ENCODE results near the gene BEAN1.
"Not testable (repeated sequence)": the region's sequence is repeated elsewhere in the genome, so short reads cannot be mapped to it uniquely, and the experiment has no call there.

The BEAN1 gene

DNA sequence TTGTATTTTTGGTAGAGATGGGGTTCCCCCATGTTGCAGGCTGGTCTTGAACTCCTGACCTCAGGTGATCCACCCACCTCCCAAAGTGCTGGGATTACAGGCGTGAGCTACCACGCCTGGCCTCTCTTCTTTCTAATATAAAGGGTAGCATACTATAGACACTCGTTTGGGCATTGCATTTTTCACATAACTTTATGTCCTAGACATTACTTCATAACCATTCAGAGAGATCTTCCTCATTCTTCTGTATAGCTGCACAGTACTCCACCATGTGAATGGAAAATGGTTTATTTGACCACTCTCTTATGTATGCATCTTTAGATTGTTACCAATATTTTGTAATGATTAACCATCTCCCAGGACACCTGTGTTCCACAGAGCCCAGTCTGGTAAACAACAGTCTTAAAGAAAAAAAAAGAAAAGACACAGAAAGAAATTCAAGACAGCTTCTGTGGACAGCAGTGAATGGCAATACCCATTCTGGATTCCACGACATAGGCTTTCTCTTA is 80.7 kb downstream of the BEAN1 start:
- no peak for DNase-seq (ENCODE audit: low read depth, low spot score)

DNA sequence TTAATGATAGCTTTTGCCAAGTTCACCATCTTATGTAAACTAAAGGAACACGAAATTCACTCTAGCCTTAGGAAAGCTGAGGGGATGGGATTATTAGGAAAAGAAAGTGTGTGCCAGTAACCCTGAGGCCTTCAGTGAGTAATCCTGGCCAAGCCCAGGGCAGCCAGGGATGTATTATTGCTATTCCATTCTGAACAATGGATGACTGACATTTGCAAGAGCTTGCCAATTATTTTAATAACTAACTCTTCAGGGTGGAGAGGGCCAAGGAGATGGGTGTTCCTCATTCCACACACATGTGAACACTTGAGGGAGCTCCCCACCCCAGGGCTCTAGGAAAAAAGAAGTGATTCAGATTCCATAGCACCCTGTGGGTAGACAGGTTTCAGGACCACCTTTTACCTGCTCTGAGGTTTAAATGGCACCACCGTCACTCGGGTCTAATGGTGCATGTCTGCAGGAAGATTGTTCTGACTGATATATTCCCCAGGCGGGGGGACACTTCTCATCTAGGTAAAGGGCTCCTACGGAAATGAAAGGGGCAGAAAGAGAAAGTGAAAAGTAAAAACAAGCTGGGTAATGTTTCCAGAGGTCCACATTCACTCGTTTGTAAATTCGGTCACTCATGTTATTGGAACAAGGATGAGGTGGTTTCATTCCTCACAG is 81.3 kb downstream of the BEAN1 start:
- no peak for DNase-seq (ENCODE audit: low read depth, low spot score)

DNA sequence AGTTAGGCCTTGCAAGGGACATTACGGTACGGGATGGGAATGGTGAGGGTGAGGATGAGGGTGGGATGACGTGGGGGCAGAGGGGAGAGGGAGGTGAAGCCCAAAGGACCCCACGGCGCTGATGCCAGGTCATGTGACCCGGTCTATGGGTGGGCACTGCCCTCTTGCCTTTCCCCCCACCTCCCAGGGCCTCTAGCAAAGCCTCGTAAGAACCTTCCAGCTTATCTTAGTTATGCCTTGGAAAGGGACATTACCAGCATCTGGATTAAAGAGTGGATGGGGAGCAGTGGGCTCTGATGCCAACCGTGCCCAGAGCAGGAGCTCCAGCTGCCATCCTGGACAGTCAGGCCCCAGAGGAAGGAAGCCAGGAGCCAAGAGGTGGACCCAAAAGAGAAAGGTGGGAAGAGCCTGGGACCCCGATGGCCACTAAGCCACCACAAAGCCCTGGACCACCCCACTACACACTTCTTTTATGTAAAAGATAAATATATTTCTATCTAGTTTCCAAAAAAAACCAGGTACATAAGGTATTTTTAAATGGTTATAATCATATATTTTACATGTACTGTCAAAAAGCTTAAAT is 81.9 kb downstream of the BEAN1 start:
- DNase-seq (ENCODE audit: low read depth, low spot score), result no peak

DNA sequence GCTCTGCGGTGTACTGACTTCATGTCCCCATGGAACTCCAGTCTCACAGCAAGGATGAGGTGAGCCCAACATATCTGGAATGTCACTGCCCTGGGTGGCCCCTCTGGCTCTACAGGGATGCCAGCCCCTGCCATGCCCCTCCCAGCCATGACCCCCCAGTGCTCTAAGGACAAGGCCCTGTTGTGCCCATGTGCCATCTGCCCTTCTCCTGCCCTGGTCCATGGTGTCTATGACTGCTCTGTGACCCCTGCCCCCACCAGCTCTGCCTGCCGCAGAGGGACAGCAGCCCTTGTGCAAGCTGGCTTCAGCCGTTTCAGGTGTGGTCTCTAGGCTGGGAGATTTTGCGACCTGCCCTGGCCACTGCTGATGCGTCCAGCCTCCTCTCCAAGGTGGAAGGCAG is 82.5 kb downstream of the BEAN1 start:
- no peak for DNase-seq (ENCODE audit: low read depth, low spot score)

DNA sequence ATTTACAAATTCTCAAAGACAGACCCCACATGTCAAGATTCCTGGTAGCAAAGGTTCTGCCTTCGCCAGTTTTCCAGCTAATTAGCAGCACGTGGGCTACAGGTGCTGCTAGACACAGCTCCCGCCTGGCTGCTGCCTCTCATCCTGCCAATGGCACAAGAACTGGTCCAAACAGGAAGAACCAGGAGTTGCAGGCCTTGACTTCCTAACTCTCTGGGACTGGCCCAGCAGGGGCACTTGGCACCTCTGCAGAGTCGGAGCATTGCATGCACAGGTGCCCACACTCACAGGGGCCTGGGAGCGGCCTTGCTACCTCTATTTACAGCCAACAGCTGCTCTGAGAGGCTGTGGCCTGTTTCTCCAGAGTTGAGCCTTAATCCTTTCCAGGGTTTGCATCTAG is 83.2 kb downstream of the BEAN1 start:
- no peak for DNase-seq (ENCODE audit: low read depth, low spot score)

DNA sequence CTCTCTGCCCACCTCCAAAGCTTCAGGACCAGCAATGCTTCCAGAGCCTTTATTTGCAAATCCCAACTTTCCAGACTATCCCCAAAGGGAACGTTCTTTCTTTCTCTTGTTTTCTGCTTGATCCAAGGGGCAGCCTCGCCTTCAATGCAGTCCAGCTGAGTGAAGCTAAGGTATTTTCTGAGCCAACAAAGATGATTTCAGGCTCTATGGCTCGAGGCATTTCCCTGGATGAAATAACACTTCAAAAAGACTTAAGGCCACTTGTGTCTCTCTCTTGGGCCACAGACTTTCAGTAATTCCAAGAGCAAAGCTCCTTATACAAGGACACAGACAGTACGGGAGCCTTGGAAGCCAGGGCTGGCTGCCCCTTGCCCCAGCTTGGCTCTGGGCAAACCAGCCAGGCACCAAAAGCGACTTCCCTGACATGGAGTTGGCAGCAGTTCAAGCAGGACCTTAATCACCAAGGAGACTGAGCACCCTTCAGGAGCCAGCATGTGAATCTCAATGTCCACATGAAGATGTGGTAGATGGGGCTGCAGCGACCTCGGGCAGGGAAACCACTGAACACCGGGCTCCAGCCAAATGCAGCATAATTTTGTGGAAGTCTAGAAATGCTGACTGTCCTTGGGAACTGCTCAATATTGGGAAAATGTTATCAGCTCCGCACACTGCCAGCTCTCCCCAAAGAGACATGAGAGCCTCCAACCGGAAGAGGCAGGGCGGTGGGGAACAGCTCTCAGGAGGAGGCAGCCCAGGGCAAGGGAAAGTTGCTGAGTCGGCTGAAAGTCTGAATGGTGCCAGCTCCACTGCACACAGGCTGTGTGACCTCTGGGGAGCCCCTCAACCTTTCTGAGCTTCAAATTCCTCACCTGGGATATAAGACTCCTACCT is 83.9 kb downstream of the BEAN1 start:
- no peak for DNase-seq (ENCODE audit: low read depth, low spot score)

DNA sequence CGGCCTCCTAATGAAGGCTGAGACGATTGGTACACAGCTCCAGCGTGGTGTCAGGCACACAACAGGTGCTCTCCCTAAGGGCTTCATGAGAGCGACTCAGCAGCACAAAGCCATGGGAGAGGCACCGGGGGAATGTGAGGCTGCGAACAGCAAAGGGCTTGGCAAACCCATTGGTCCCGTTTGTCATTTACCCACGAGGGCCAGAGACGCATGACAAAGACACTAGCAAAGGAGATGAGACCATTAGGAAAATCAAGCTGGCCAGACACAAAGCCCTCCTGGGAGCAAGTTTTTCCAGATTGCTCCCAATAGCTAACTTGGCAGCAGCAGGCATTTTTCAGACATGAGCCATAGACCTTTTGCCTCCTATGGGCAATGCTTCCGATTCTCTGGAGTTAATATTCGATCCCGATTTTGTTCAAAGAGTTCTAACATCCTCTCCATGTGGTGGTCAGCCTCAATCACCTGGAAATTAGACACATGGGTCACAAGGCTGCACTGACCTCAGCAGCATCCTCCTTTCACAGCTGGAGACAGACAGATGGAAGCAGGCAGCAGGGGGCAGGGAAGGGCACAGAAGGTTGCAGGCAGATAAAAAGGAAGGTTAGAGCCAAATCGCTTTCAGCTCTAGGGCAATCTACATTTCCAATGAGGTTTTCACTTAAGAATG is 84.6 kb downstream of the BEAN1 start:
- DNase-seq (ENCODE audit: low read depth, low spot score), result no peak

DNA sequence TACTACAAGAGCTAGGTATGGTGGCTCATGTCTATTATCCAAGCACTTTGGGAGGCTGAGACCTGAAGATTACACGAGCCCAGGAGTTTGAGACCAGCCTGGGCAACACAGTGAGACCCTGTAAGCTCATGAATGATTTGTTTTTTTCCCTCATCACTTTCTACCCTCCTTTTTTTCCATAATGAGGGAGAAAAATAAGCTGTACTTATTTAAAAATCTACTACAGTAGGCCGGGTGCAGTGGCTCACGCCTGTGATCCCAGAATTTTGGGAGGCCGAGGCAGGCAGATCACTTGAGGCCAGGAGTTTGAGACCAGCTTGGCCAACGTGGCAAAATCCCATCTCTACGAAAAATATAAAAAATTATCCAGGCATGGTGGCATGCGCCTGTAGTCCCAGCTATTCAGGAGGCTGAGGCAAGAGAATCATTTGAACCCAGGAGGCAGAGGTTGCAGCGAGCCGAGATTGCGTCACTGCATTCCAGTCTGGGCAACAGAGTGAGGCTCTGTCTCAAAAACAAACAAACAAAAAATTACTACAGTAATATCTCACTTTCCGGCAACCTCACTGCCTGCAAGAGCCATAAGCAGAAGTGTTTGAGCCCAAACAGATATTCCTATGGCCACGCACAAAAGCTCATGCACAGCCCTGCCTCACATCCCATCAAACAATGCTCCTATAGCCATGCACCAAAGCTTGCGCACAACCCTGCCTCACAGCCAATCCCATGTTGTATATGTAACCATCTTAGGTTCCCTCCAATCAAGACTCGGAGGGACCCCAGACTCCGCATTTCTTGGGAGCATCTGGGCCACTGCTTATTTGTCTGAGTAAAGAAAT is 85.4 kb downstream of the BEAN1 start:
- DNase-seq (ENCODE audit: low read depth, low spot score), result no peak

DNA sequence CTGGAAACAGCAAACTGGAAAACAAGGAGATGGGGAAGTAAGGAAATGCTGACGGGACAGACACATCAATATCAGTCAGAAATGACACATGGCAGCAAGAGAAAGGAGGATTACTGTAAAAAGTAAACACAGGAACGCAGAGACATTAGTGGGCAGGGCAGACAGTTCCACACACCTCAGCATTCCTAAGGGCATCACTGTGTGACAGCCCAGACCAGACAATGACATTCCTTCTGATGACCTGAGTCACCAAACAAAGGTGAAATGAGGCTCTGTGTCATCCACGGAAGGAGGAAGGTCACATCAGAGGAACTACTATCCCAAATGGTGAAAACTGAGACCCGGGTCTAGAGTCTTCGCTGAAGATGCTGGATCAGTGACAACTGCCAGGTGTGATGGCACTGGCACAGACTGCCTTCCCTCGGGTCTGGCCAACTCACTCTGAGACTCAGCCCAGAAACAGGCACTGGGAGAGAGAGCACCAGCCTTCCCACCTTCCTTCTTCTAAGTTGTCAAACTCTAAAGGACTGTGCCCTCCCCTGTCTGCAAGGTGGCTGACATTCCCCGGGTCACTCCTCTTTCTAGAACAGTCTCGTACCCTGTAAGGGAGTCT is 86.1 kb downstream of the BEAN1 start:
- no peak for DNase-seq (ENCODE audit: low read depth, low spot score)

DNA sequence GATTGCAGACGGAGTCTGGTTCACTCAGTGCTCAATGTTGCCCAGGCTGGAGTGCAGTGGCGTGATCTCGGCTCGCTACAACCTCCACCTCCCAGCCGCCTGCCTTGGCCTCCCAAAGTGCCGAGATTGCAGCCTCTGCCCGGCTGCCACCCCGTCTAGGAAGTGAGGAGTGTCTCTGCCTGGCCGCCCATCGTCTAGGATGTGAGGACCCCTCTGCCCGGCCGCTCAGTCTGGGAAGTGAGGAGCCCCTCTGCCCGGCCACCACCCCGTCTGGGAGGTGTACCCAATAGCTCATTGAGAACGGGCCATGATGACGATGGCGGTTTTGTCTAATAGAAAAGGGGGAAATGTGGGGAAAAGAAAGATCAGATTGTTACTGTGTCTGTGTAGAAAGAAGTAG is 87.3 kb downstream of the BEAN1 start:
- DNase-seq (ENCODE audit: low read depth, low spot score), result not testable (repeated sequence)

DNA sequence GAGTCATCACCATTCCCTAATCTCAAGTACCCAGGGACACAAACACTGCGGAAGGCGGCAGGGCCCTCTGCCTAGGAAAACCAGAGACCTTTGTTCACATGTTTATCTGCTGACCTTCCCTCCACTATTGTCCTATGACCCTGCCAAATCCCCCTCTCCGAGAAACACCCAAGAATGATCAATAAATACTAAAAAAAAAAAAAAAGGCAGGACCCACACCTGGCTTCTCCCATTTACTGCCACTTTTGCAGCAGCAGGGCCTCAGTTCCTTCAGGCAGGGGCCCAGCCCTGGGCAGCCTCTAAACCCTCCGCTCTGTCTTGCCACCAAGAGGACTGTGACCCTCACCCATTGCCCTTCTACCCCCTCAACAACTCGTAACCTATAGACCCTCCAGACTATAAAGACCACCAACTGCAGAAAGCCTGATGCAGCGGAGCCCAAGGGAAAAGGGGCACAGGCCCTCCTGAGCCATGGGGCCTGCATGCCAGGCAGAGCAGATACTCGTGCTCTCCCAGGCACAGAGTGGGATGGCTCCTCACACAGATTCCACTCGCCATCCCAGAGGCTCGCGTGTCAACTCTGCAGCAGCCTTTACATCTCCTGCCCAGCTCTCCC is 88.0 kb downstream of the BEAN1 start:
- DNase-seq (ENCODE audit: low read depth, low spot score), result not testable (repeated sequence)

DNA sequence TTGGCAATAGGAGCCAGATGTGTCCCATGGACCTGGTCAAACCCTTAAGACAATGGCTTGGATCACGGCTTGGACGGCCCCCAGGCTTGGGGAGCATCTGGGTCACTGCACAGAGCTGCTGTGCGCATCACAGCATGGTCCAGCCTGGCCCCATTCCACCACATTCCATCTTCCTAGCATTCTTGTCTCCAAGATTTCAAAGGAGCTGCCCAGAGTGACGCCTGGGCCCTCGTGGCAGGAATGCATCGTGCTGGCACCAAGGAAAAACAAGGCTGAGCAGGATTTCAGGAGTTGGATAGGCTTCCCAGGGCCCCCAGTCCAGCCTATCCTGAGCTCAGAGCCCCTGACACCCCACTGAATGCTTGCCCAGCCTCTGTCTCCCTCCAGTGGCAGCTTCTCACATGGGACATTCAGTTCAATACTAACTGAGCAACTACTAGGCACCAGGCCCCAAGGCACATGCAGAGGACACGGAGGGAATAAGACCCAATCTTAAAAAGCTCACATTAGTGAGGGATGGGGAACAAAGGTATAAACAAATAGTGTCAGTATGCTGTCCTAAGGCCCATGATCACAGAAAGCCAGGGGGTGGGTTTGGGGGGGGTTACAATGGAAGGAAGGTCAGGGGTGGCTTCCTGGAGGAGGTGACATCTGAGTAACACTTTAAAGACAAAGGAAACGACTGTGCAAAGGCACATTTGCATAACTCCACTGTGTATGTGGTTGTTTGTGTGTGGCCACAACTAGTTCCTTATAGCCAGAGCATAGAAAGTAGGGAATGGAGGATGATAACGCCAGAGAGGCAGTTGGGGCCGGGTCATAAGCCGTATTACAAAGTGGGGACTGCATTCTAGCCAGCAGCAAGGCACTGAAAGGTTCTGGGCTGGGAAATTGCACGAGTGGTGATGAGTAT is 88.8 kb downstream of the BEAN1 start:
- no peak for DNase-seq (ENCODE audit: low read depth, low spot score)

DNA sequence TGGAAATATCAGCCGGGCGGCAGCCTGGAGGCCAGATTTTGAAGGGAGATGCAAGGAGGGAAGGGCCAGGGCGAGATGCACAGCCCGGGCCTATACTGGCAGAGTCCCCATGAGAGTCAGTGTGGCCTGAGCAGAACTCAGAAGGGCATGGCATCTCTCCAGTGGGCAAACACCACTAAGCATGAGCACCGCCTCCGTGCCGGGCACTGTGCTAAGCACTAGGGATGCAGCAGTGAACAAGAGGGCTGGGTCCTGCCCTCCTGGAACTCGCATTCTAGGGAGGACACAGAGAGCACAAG is 89.4 kb downstream of the BEAN1 start:
- DNase-seq (ENCODE audit: low read depth, low spot score), result no peak

DNA sequence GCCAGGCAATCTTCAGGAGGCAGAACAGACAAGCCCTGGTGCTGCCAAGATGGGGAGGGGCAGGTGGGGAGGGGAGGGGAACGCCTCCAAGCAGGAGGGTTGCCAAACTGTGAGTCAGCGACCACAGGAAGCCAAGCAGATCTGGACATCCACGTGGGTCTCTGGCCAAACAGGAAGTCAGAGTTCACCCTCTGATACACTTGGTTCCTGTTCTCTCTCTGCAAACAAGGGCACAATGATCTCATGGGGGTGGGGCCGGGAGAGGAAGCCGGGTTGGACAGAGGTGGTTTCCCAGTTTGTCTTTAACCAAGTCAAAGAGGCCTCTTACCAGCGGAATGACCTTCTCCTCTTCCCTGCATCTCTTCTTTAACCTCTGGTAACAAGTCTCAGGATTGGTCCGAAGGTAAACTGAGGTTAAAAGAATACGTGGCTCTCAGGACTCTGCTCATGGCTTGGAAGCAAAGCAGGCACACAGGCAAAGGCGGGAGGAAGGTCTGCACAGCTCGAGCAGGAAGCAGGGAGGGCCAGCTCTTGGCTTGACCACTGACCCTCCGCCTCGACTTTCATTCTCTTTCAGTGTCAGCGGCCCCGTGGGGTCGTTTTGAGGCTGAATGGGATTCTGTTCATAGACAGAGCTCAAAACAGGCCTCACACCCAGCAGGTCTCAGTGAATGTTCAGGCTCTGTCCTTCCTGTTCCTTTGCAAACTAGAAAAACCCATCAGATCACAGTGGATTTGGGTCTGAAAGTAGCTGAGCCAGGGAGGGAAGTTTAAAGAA is 89.9 kb downstream of the BEAN1 start:
- DNase-seq (ENCODE audit: low read depth, low spot score), result peak; percentile 86

DNA sequence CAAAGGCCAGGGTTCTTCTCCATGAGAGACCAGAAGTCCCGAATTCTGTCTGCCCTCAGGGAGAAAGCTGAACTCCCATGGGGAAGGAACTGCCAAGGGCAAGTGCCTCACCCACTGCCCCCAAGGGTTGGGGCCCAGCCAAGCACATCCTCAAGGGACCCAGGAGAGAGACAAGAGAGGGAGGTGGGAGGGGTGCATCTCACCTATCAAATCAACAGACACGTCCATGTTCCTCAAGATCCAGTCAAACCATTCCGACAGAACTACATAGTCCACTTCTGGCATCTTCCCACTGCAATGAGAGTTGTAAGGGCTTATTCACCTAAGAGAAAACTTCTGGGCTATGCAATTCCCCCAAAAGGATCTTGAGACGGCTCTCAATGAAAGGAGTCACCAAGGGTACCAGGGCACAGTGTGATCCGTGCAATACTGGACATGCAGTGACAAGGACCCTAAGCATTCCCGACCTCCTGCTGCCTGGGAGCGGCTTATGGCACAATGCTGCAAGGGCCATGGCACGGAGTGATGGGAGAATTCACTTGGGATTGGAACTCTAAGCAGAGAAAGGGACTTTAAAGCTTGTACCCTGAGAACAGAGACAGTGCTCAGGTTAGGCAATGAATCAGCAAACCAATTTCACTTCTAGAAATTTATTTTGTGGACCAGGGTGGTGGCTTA is 90.6 kb downstream of the BEAN1 start:
- DNase-seq (ENCODE audit: low read depth, low spot score), result no peak

DNA sequence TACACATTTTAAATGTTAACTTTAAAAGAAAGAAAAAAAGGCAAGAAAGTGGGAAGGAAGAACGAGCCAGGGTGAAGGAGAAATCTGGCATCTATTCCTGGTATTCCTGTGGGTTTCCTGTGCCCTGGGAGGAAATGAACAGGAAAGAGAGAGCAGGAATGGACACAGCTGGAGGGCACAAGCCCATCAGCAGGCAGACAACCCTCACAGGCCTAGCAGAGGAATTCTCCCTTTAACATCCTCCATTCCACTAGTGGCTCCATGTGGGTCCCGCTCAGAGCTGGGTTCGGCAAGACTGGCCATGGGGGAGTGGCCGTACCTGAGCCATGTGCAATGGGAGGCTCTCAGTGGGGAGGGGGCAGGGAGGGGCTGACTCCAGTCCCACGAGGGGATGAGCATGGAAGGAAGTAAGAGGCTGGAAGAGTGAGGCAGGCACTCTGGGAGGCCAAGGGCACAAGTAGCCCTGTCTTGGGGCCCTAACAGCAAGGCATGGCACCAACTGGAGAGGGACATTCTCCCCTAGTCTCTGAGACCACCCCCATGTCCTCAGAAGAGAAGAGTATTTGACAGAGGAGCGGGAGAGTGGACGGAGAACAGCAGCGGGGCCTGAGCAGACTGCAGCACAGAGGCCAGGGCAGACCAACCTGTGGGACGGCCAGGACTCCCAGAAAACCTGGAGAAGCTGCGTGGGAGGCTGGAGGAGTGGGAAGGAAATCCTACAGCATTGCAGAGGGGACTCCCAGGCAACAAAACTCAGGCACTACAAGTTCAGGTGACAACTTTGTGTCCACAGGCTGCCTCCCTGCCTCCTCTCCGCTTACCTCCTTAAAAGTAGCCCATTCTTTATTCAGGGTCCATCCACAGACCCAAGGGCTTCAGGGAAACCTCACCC is 92.6 kb downstream of the BEAN1 start:
- no peak for DNase-seq (ENCODE audit: low read depth, low spot score)
